Measurements from ENCODE around the gene ASIP. TPM values are rescaled to one million over a fixed set of nuclear protein-coding genes. Genes with fewer than 3 reads are reported as not detected.
A peak's percentile ranks its signal among the peaks of the same experiment; 100 is the strongest.

Gene ASIP
- total and polyA plus RNA-seq, 2 of the 4 experiments (the other 2 are of a cell fraction): not detected

DNA sequence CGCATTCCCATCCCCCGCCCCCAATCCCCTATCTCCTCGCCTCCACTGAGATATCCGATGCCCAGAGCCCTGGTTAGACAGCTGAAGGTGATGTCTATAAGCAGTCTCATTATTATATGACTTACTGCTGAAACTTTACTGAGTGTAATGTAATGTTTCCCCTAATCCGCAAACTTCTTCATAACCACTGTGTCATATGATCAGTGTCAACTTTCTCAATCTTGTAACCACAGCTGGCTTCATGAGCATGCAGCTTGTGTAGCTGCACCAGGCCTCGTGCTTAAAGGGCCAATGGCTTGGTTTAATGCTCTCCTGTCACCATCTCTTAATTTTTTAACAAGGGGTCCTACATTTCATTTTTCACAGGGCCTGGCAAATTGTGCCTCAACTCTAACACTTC is 8.1 kb downstream of the ASIP start:
- no peaks in the 10 kb centered on the region for H4K20me1 ChIP-seq (ENCODE audit: insufficient read depth, low read length)
- no peak overlapping the region for H2AFZ ChIP-seq (replicated peaks; ENCODE audit: low read length, poor library complexity)
- H3K36me3 ChIP-seq (ENCODE audit: control insufficient read depth, insufficient read depth, low read length): no peaks in the 10 kb centered on the region
- H3K9ac ChIP-seq (ENCODE audit: low read depth, low read length): no peak overlapping the region
- dilution Hi-C loops (cut with HindIII; ENCODE audit: low sequenced_read_pairs, unreplicated experiment): no loop called here
- H3K4me3 ChIP-seq (ENCODE audit: insufficient read depth, low read depth, low read length): no peak overlapping the region
- H2BK5ac ChIP-seq (ENCODE audit: low read depth, low read length, poor library complexity, severe bottlenecking): no peak overlapping the region
- no peaks in the 10 kb centered on the region for H3K9me3 ChIP-seq (ENCODE audit: control insufficient read depth, insufficient read depth, low read length)
- H3K18ac ChIP-seq (ENCODE audit: low read depth, low read length): no peak overlapping the region
- no peak overlapping the region for H3K56ac ChIP-seq (ENCODE audit: extremely low read depth, insufficient read depth, low read length)
- ATAC-seq (ENCODE audit: low read depth) (peak; percentile 68), DNase-seq (peak; percentile 71)
- H2BK20ac ChIP-seq (ENCODE audit: low read depth, low read length): no peak overlapping the region
- H2BK15ac ChIP-seq (ENCODE audit: low read depth, low read length): no peak overlapping the region
- ChIA-PET POLR2A (ENCODE audit: unreplicated experiment) (no interaction called here), CTCF (interaction anchor here (0.6 to 0.7 kb wide), 2 partner anchors 14 to 499 kb away, joined by 3 read pairs; no protein-coding TSS in a partner anchor)
- no peaks in the 10 kb centered on the region for H3K27me3 ChIP-seq (ENCODE audit: control insufficient read depth, insufficient read depth, low read length)
- H3K23ac ChIP-seq (ENCODE audit: low read depth, low read length): no peak overlapping the region
- no peak overlapping the region for H2AK5ac ChIP-seq (ENCODE audit: low read depth, low read length)
- H3K79me1 ChIP-seq (ENCODE audit: low read depth in 1 of 2, low read length in 2 of 2): no peaks in the 10 kb centered on the region
- H3K27ac ChIP-seq (ENCODE audit: insufficient read depth, low read length): no peak overlapping the region
- H4K91ac ChIP-seq (ENCODE audit: insufficient read depth, low read depth, low read length): no peak overlapping the region
- TF ChIP-seq CEBPB (IDR thresholded peaks at IDR 0.05; ENCODE audit: low read depth, low read length) (no peak), MAFK (IDR thresholded peaks at IDR 0.05; ENCODE audit: low read depth, low read length) (no peak), RAD21 (IDR thresholded peaks at IDR 0.05; ENCODE audit: low read length) (no peak), FOS (IDR thresholded peaks at IDR 0.05; ENCODE audit: low read depth, low read length) (no peak), MAZ (IDR thresholded peaks at IDR 0.05; ENCODE audit: borderline replicate concordance, low read depth, low read length) (no peak)
- TF ChIP-seq, protein P1, sequence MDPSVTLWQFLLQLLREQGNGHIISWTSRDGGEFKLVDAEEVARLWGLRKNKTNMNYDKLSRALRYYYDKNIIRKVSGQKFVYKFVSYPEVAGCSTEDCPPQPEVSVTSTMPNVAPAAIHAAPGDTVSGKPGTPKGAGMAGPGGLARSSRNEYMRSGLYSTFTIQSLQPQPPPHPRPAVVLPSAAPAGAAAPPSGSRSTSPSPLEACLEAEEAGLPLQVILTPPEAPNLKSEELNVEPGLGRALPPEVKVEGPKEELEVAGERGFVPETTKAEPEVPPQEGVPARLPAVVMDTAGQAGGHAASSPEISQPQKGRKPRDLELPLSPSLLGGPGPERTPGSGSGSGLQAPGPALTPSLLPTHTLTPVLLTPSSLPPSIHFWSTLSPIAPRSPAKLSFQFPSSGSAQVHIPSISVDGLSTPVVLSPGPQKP (IDR thresholded peaks at IDR 0.05; ENCODE audit: borderline replicate concordance, low read depth, low read length): no peak
- TF ChIP-seq, protein P2, sequence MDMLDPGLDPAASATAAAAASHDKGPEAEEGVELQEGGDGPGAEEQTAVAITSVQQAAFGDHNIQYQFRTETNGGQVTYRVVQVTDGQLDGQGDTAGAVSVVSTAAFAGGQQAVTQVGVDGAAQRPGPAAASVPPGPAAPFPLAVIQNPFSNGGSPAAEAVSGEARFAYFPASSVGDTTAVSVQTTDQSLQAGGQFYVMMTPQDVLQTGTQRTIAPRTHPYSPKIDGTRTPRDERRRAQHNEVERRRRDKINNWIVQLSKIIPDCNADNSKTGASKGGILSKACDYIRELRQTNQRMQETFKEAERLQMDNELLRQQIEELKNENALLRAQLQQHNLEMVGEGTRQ (IDR thresholded peaks at IDR 0.05; ENCODE audit: low read depth, low read length): 0 out of 2 replicates have a peak, but pooled peaks have one; percentile 39
- no peak overlapping the region for H2BK120ac ChIP-seq (ENCODE audit: low read depth, low read length)
- in situ Hi-C loops (cut with MboI; ENCODE audit: low sequenced_read_pairs): no loop called here
- H3K4me1 ChIP-seq (ENCODE audit: control insufficient read depth, insufficient read depth, low read length): no peaks in the 10 kb centered on the region; the same call in none of the 2 replicates
- intact Hi-C loops (cut with micrococcal nuclease): loop anchor here (5.0 kb wide), 1 partner anchor 57 kb away; no protein-coding TSS in a partner anchor
- H3K4me2 ChIP-seq (ENCODE audit: low read depth, low read length): no peak overlapping the region
- 0 out of 2 replicates have a peak, but pooled peaks cover 5% of the 10 kb centered on the region for H3K9me1 ChIP-seq (ENCODE audit: insufficient read depth, low read length)
- no peak overlapping the region for H3K4ac ChIP-seq (ENCODE audit: low read depth, low read length)
- H4K8ac ChIP-seq (ENCODE audit: low read depth in 2 of 2, low read length in 2 of 2): no peak overlapping the region
- no peak overlapping the region for H2AK9ac ChIP-seq (replicated peaks; ENCODE audit: low read depth, low read length, poor library complexity)
- WGBS, 2 experiments (ENCODE audit: extremely low coverage in 2 of 2, insufficient read length in 1 of 2): no CpG with 5 or more reads among the region's 6 CpGs
- H3K14ac ChIP-seq (replicated peaks; ENCODE audit: low read depth, low read length): no peak overlapping the region
- H4K5ac ChIP-seq (ENCODE audit: low read depth, low read length): no peak overlapping the region
- BruUV-seq (replicated peaks): no TSS peak
